Airway epithelial cell (primary cell): ENCODE results near the gene SARS2. TPM values are rescaled to one million over a fixed set of nuclear protein-coding genes. Genes with fewer than 3 reads are reported as not detected.

ENCODE experiments used
- total RNA-seq: library from RNA; depleted of rRNA; stranded (reverse); fragments of >200 nt; gene quantifications from 2 replicates; pipeline ENCODE4 v1.2.3, GENCODE V29; 2015

Gene SARS2, protein sequence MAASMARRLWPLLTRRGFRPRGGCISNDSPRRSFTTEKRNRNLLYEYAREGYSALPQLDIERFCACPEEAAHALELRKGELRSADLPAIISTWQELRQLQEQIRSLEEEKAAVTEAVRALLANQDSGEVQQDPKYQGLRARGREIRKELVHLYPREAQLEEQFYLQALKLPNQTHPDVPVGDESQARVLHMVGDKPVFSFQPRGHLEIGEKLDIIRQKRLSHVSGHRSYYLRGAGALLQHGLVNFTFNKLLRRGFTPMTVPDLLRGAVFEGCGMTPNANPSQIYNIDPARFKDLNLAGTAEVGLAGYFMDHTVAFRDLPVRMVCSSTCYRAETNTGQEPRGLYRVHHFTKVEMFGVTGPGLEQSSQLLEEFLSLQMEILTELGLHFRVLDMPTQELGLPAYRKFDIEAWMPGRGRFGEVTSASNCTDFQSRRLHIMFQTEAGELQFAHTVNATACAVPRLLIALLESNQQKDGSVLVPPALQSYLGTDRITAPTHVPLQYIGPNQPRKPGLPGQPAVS
- 30.8 and 31.2 TPM in 2 replicates for total RNA-seq

GRCh38 chr19:38929929-38930775 lies at the start of gene SARS2:
Gene SARS2 (minus strand): TSS chr19:38930763. CDS start chr19:38930736, 27 bp downstream.

GRCh38 chr19:38975214-38975860 lies 44.8 kb upstream of the SARS2 start, which contains the start of gene FBXO17:
Gene FBXO17 (minus strand): TSS chr19:38975742. CDS start chr19:38950319, 25,423 bp downstream.

GRCh38 chr19:38930776-38931520 lies 385 bp upstream of the SARS2 start, which contains the start of gene MRPS12:
Gene MRPS12 (plus strand): TSS chr19:38930944. CDS start chr19:38931295, 351 bp downstream.

DNA sequence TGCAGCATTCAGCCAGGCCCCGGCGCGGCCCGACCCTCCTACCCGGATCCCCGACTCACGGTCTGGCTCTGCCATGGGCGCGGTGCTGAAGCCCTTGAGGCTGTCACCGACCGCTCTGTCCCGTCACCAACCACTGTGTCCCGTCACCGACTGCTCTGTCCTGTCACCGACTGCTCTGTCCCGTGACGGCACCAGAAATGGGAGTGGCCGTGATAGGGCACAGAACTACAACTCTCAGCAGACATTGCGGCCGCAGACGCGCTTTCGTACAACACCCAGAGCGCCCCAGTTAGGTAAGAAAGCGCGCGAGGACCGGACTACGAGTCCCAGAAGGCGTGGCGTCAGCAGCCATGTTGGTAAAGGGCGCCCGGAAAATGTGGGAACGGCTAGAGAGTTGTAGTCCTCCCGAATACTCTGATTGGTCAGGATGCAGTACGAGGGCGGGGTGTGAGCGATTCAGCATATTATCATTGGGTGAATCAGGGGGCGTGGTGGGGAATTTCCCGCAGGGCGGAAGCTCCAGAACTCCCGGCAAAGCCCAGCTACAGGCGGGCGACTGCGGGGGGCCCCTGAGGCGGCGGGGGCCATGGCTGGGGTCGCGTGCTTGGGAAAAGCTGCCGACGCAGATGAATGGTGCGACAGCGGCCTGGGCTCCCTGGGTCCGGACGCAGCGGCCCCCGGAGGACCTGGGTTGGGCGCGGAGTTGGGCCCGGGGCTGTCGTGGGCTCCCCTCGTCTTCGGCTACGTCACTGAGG lies 30.9 kb downstream of the SARS2 start, which contains the start of the genes NFKBIB and SIRT2:
NFKBIB (plus strand) TSS at position 523 of the 755 bp plus-strand sequence; CDS start at position 587, 64 bp downstream.
SIRT2 (minus strand) TSS at position 172 of the 755 bp plus-strand sequence; CDS start at position 75, 97 bp downstream.

GRCh38 chr19:38877781-38878574 lies 52.6 kb downstream of the SARS2 start, which contains the start of gene RINL:
Gene RINL (minus strand): TSS chr19:38878275. CDS start chr19:38876742, 1,533 bp downstream.

Other genes with a start within 250 kb of the SARS2 start
- 7.4 and 8.9 TPM in 2 replicates for gene CAPN12, start 186.3 kb downstream of the SARS2 start, total RNA-seq
- 6.5 and 26.0 TPM in 2 replicates for gene LGALS7, start 157.2 kb downstream of the SARS2 start, total RNA-seq
- 222 and 322 TPM in 2 replicates for gene LGALS7B, start 141.6 kb downstream of the SARS2 start, total RNA-seq
- gene LGALS4, start 117.8 kb downstream of the SARS2 start, total RNA-seq, result 0.35 TPM in 1 of 2 replicates, not detected in the other
- 61.8 and 77.0 TPM in 2 replicates for gene ECH1, start 99.0 kb downstream of the SARS2 start, total RNA-seq
- gene HNRNPL, start 80.8 kb downstream of the SARS2 start, total RNA-seq, result 252 and 264 TPM in 2 replicates
- gene RINL, start 52.5 kb downstream of the SARS2 start, total RNA-seq, result 5.8 and 6.6 TPM in 2 replicates
- 65.5 and 74.5 TPM in 2 replicates for gene SIRT2, start 31.1 kb downstream of the SARS2 start, total RNA-seq
- 27.9 and 28.5 TPM in 2 replicates for gene NFKBIB, start 30.8 kb downstream of the SARS2 start, total RNA-seq
- gene CCER2, start 18.6 kb downstream of the SARS2 start, total RNA-seq, result not detected in 2 replicates
- 77.9 and 86.5 TPM in 2 replicates for gene MRPS12, start 181 bp upstream of the SARS2 start, total RNA-seq
- 16.1 and 19.0 TPM in 2 replicates for gene FBXO17, start 45.0 kb upstream of the SARS2 start, total RNA-seq
- gene FBXO27, start 101.8 kb upstream of the SARS2 start, total RNA-seq, result 9.2 and 11.9 TPM in 2 replicates
- 1.4 and 1.8 TPM in 2 replicates for gene ACP7, start 153.6 kb upstream of the SARS2 start, total RNA-seq
- 28.1 and 29.4 TPM in 2 replicates for gene PAK4, start 195.0 kb upstream of the SARS2 start, total RNA-seq